Astrocyte (in vitro differentiated cells and primary cell): ENCODE data around the gene PICALM. TPM values are rescaled to one million over a fixed set of nuclear protein-coding genes. Genes with fewer than 3 reads are reported as not detected.

Experiments
- DNase-seq: peaks from one replicate; pipeline ENCODE4 v3.0.0-alpha.2; 2010; ENCODE audit warnings: low read depth
- FAIRE-seq: peaks from 2 replicates; lab custom pipeline; 2011; peaks lifted over from hg19 to GRCh38; lab: Jason Lieb, UNC
- H2AFZ ChIP-seq: 2 replicates; pipeline ENCODE4 v1.6.0; 2012; ENCODE audit warnings: low read depth, low read length, inconsistent platforms
- H3K27ac ChIP-seq: 2 replicates; pipeline ENCODE4 v1.5.1; 2011; ENCODE audit warnings: low read depth, low read length, inconsistent platforms
- H3K27me3 ChIP-seq: 2 replicates; pipeline ENCODE4 v1.6.0; 2011; ENCODE audit warnings: low read length, inconsistent platforms; ENCODE audit not compliant: insufficient read depth
- H3K36me3 ChIP-seq: 2 replicates; pipeline ENCODE4 v1.5.1; 2011; ENCODE audit warnings: low read length, inconsistent platforms; ENCODE audit not compliant: insufficient read depth
- H3K4me1 ChIP-seq: 2 replicates; pipeline ENCODE4 v1.5.1; 2011; ENCODE audit warnings: low read length, inconsistent platforms; ENCODE audit not compliant: insufficient read depth
- H3K4me2 ChIP-seq: 2 replicates; pipeline ENCODE4 v1.6.0; 2012; ENCODE audit warnings: low read length, inconsistent platforms
- H3K4me3 ChIP-seq: 2 replicates; pipeline ENCODE4 v1.5.1; 2011; ENCODE audit warnings: low read depth, mild to moderate bottlenecking, low read length, inconsistent platforms; ENCODE audit not compliant: insufficient read depth
- H3K79me2 ChIP-seq: 2 replicates; pipeline ENCODE4 v1.6.0; 2012; ENCODE audit warnings: mild to moderate bottlenecking, low read length, inconsistent platforms; ENCODE audit not compliant: insufficient read depth
- H3K9ac ChIP-seq: 2 replicates; pipeline ENCODE4 v1.6.0; 2012; ENCODE audit warnings: mild to moderate bottlenecking, low read length, inconsistent platforms
- H3K9me3 ChIP-seq: 2 replicates; pipeline ENCODE4 v1.5.1; 2012; ENCODE audit warnings: low read depth, mild to moderate bottlenecking, low read length, inconsistent platforms; ENCODE audit not compliant: insufficient read depth
- H4K20me1 ChIP-seq: 2 replicates; pipeline ENCODE4 v1.6.0; 2012; ENCODE audit warnings: low read length, inconsistent platforms; ENCODE audit not compliant: insufficient read depth
- H3K27ac Mint-ChIP-seq: one replicate; pipeline ENCODE4 v1.8.0; 2021; ENCODE audit warnings: mild to moderate bottlenecking, mixed read lengths; ENCODE audit not compliant: unreplicated experiment
- H3K27me3 Mint-ChIP-seq: one replicate; pipeline ENCODE4 v1.8.0; 2021; ENCODE audit warnings: low read depth, mixed read lengths; ENCODE audit not compliant: unreplicated experiment
- H3K36me3 Mint-ChIP-seq: one replicate; pipeline ENCODE4 v1.8.0; 2021; ENCODE audit warnings: low read depth, mixed read lengths; ENCODE audit not compliant: unreplicated experiment
- H3K4me1 Mint-ChIP-seq: one replicate; pipeline ENCODE4 v1.8.0; 2021; ENCODE audit warnings: low read depth, mixed read lengths; ENCODE audit not compliant: unreplicated experiment
- H3K4me3 Mint-ChIP-seq: one replicate; pipeline ENCODE4 v1.8.0; 2021; ENCODE audit warnings: mild to moderate bottlenecking, moderate library complexity, mixed read lengths; ENCODE audit not compliant: unreplicated experiment
- H3K9me3 Mint-ChIP-seq: one replicate; pipeline ENCODE4 v1.8.0; 2021; ENCODE audit warnings: mild to moderate bottlenecking, mixed read lengths; ENCODE audit not compliant: unreplicated experiment
- CTCF ChIP-seq: IDR thresholded peaks from 2 replicates; pipeline ENCODE4 v1.5.1; 2011; ENCODE audit warnings: low read depth, mild to moderate bottlenecking, inconsistent platforms, low read length, moderate library complexity; ENCODE audit not compliant: insufficient read depth
- EZH2 ChIP-seq: IDR thresholded peaks from 2 replicates; pipeline ENCODE4 v1.6.1; 2012; ENCODE audit warnings: mild to moderate bottlenecking, low read length, inconsistent platforms; ENCODE audit not compliant: insufficient read depth
- total RNA-seq: library from RNA; stranded (reverse); gene quantifications from 2 replicates; pipeline ENCODE4 v1.2.1, GENCODE V29; 2021

The PICALM gene
- total RNA-seq, 1 donor from 2014 or later, result 260 TPM

- H3K27me3 ChIP-seq, result no peaks in the 10 kb centered on the region
- no peaks in the 10 kb centered on the region for H3K9me3 ChIP-seq
- Mint-ChIP-seq H3K4me3 (no peak overlapping the region), H3K4me1 (peaks cover 14% of the 10 kb centered on the region), H3K27me3 (no peaks in the 10 kb centered on the region), H3K36me3 (no peaks in the 10 kb centered on the region), H3K9me3 (no peaks in the 10 kb centered on the region), H3K27ac (no peak overlapping the region)
- no peak overlapping the region for H3K27ac ChIP-seq
- TF ChIP-seq EZH2 (no peak), CTCF (no peak)
- peaks cover 10% of the 10 kb centered on the region for H3K4me1 ChIP-seq
- no peak overlapping the region for H3K4me3 ChIP-seq
- no peak for FAIRE-seq
- H3K79me2 ChIP-seq, result no peaks in the 10 kb centered on the region
- no peak for DNase-seq
- no peaks in the 10 kb centered on the region for H3K36me3 ChIP-seq
- no peaks in the 10 kb centered on the region for H4K20me1 ChIP-seq
- peak overlapping the region; percentile 9 for H2AFZ ChIP-seq
- no peak overlapping the region for H3K9ac ChIP-seq
- H3K4me2 ChIP-seq, result no peak overlapping the region
Measured at GRCh38 chr11:86087256-86087655, 18.4 kb upstream of the PICALM start.

- Histone ChIP-seq H2AFZ (no peak overlapping the region), H3K4me2 (no peak overlapping the region), H3K4me1 (no peaks in the 10 kb centered on the region), H3K79me2 (no peaks in the 10 kb centered on the region), H3K9ac (no peak overlapping the region), H3K36me3 (no peaks in the 10 kb centered on the region), H3K27me3 (no peaks in the 10 kb centered on the region), H4K20me1 (no peaks in the 10 kb centered on the region), H3K27ac (no peak overlapping the region), H3K4me3 (no peak overlapping the region), H3K9me3 (no peaks in the 10 kb centered on the region)
- no peak for FAIRE-seq
- Mint-ChIP-seq H3K27me3 (peaks cover 5% of the 10 kb centered on the region), H3K36me3 (no peaks in the 10 kb centered on the region), H3K9me3 (peaks cover 4% of the 10 kb centered on the region), H3K4me3 (no peak overlapping the region), H3K4me1 (peaks cover 6% of the 10 kb centered on the region), H3K27ac (no peak overlapping the region)
- no peak for DNase-seq
- TF ChIP-seq EZH2, result no peak
Measured at GRCh38 chr11:86081455-86081854, 12.6 kb upstream of the PICALM start.

GRCh38 chr11:86079421-86079820 is 10.5 kb upstream of the PICALM start:
- Histone ChIP-seq H3K9ac (no peak overlapping the region), H3K27me3 (no peaks in the 10 kb centered on the region), H3K4me3 (no peak overlapping the region), H3K4me2 (no peak overlapping the region), H3K9me3 (no peaks in the 10 kb centered on the region), H4K20me1 (no peaks in the 10 kb centered on the region), H3K79me2 (no peaks in the 10 kb centered on the region), H3K4me1 (no peaks in the 10 kb centered on the region), H3K36me3 (no peaks in the 10 kb centered on the region), H2AFZ (no peak overlapping the region), H3K27ac (no peak overlapping the region)
- Mint-ChIP-seq H3K9me3 (peaks cover 4% of the 10 kb centered on the region), H3K36me3 (no peaks in the 10 kb centered on the region), H3K27ac (no peak overlapping the region), H3K4me3 (no peak overlapping the region), H3K4me1 (no peaks in the 10 kb centered on the region), H3K27me3 (peaks cover 5% of the 10 kb centered on the region)
- TF ChIP-seq CTCF (no peak), EZH2 (no peak)
- DNase-seq, result no peak
- FAIRE-seq, result no peak
